WTC11 (cell line): ENCODE results near the gene ATAD2B. TPM values are rescaled to one million over a fixed set of nuclear protein-coding genes. Genes with fewer than 3 reads are reported as not detected.
A peak's percentile ranks its signal among the peaks of the same experiment; 100 is the strongest.

ENCODE experiments used
- ETV6 ChIP-seq: sonication (generic); formaldehyde crosslinking; IDR thresholded peaks from 2 replicates; pipeline ENCODE4 v1.8.1; 2022; ENCODE audit warnings: mild to moderate bottlenecking, missing genetic modification reagents
- FOXP1 ChIP-seq: sonication (generic); formaldehyde crosslinking; IDR thresholded peaks from 2 replicates; pipeline ENCODE4 v1.8.0; 2022; ENCODE audit warnings: missing genetic modification reagents, mild to moderate bottlenecking, moderate library complexity, borderline replicate concordance
- GABPB1 ChIP-seq: sonication (generic); formaldehyde crosslinking; IDR thresholded peaks from 2 replicates; pipeline ENCODE4 v1.8.1; 2023; ENCODE audit warnings: mild to moderate bottlenecking, missing genetic modification reagents
- KAT7 ChIP-seq: sonication (generic); formaldehyde crosslinking; IDR thresholded peaks from 2 replicates; pipeline ENCODE4 v1.8.1; 2023; ENCODE audit warnings: missing genetic modification reagents, mild to moderate bottlenecking, borderline replicate concordance
- RELA ChIP-seq: sonication (generic); formaldehyde crosslinking; IDR thresholded peaks from 2 replicates; pipeline ENCODE4 v1.8.1; 2022; ENCODE audit warnings: missing genetic modification reagents, mild to moderate bottlenecking, borderline replicate concordance
- ZBTB21 ChIP-seq: sonication (generic); formaldehyde crosslinking; IDR thresholded peaks from 2 replicates; pipeline ENCODE4 v1.8.1; 2023; ENCODE audit warnings: mild to moderate bottlenecking, missing genetic modification reagents, borderline replicate concordance
- ZNF138 ChIP-seq: sonication (generic); formaldehyde crosslinking; conservative IDR thresholded peaks from 2 replicates; pipeline ENCODE4 v1.8.1; 2022; ENCODE audit warnings: mild to moderate bottlenecking, moderate library complexity, missing genetic modification reagents
- ZNF232 ChIP-seq: sonication (generic); formaldehyde crosslinking; IDR thresholded peaks from 2 replicates; pipeline ENCODE4 v1.8.0; 2022; ENCODE audit warnings: mild to moderate bottlenecking, missing genetic modification reagents
- ZNF671 ChIP-seq: fragments of 250-450 bp; sonication (Bioruptor Pico); IDR thresholded peaks from 2 replicates; pipeline ENCODE4 v1.8.0; 2021; ENCODE audit warnings: mild to moderate bottlenecking
- total RNA-seq: library from RNA; stranded (reverse); gene quantifications from 3 replicates; pipeline ENCODE4 v1.2.3, GENCODE V29; 2021
- TF ChIP-seq, protein P1 (sequence below): sonication (generic); formaldehyde crosslinking; IDR thresholded peaks from 2 replicates; pipeline ENCODE4 v1.8.1; 2023; ENCODE audit warnings: mild to moderate bottlenecking, missing genetic modification reagents, borderline replicate concordance
- TF ChIP-seq, protein P2 (sequence below): fragments of 250-450 bp; sonication (Bioruptor Pico); IDR thresholded peaks from 2 replicates; pipeline ENCODE4 v1.9.0; 2021; ENCODE audit warnings: moderate library complexity, mild to moderate bottlenecking, inconsistent platforms, borderline replicate concordance
- TF ChIP-seq, protein P3 (sequence below): sonication (generic); formaldehyde crosslinking; IDR thresholded peaks from 2 replicates; pipeline ENCODE4 v1.8.1; 2022; ENCODE audit warnings: low read depth, mild to moderate bottlenecking, moderate library complexity, missing genetic modification reagents, borderline replicate concordance
- TF ChIP-seq, protein P4 (sequence below): fragments of 250-450 bp; sonication (Bioruptor Pico); IDR thresholded peaks from 2 replicates; pipeline ENCODE4 v1.8.0; 2021; ENCODE audit warnings: mild to moderate bottlenecking
- TF ChIP-seq, protein P5 (sequence below): fragments of 250-450 bp; sonication (Bioruptor Pico); IDR thresholded peaks from 2 replicates; pipeline ENCODE4 v1.9.0; 2021; ENCODE audit warnings: mild to moderate bottlenecking
- TF ChIP-seq, protein P6 (sequence below): sonication (generic); formaldehyde crosslinking; IDR thresholded peaks from 2 replicates; pipeline ENCODE4 v1.8.1; 2022; ENCODE audit warnings: mild to moderate bottlenecking, moderate library complexity, missing genetic modification reagents
- TF ChIP-seq, protein P7 (sequence below): fragments of 250-450 bp; sonication (Bioruptor Pico); conservative IDR thresholded peaks from 2 replicates; pipeline ENCODE4 v1.9.0; 2021; ENCODE audit warnings: mild to moderate bottlenecking
- TF ChIP-seq, protein P8 (sequence below): sonication (generic); formaldehyde crosslinking; IDR thresholded peaks from 2 replicates; pipeline ENCODE4 v1.8.0; 2022; ENCODE audit warnings: mild to moderate bottlenecking, missing genetic modification reagents
- TF ChIP-seq, protein P9 (sequence below): sonication (generic); formaldehyde crosslinking; IDR thresholded peaks from 2 replicates; pipeline ENCODE4 v1.8.0; 2022; ENCODE audit warnings: mild to moderate bottlenecking, missing genetic modification reagents
- TF ChIP-seq, protein P10 (sequence below): sonication (generic); formaldehyde crosslinking; IDR thresholded peaks from 2 replicates; pipeline ENCODE4 v1.8.1; 2023; ENCODE audit warnings: mild to moderate bottlenecking, missing genetic modification reagents, moderate library complexity

The ATAD2B gene
- total RNA-seq, 1 experiment from 2014 or later = 21.5 TPM

DNA sequence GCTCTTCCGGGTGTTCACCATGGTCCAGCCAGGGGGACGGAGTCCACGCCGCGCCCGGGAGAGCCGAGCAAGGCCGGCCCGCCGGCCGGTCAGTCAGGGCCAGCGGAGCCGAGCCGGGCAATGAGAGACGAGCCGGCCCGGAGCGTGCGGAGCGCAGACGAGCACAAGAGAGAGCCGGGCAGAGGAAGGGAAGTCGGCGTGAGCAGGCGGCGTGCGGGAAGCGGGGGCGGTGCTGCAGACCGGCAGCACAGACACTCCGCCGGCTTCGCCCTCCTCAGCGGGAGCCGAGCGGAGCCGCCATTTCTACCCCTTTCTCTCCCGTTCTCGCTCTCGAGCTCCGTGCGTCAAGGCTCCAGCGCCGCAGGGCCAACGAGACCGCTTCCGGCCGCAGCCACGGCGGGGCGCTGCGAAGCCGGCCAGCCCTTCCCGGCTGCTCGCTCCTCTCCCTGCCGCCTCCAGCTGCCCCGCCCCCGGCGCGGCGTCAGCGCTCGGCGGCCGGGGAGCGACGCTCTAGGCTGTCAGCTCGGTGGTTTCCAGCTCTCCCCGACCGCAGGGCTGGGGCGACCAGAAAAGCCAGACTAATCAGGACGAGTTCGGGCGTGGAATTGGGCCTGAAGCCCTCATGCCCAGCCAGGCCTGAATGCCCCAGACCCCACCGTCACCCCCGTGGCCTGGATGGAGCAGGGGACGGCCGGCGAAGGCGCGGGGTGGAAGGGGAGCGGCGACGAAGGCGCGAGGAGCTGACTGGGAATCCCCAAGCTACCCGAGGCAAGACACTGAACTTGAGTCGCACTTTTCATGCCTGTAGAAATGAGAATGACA lies at the start of gene ATAD2B (continued):
- TF ChIP-seq, protein P1, sequence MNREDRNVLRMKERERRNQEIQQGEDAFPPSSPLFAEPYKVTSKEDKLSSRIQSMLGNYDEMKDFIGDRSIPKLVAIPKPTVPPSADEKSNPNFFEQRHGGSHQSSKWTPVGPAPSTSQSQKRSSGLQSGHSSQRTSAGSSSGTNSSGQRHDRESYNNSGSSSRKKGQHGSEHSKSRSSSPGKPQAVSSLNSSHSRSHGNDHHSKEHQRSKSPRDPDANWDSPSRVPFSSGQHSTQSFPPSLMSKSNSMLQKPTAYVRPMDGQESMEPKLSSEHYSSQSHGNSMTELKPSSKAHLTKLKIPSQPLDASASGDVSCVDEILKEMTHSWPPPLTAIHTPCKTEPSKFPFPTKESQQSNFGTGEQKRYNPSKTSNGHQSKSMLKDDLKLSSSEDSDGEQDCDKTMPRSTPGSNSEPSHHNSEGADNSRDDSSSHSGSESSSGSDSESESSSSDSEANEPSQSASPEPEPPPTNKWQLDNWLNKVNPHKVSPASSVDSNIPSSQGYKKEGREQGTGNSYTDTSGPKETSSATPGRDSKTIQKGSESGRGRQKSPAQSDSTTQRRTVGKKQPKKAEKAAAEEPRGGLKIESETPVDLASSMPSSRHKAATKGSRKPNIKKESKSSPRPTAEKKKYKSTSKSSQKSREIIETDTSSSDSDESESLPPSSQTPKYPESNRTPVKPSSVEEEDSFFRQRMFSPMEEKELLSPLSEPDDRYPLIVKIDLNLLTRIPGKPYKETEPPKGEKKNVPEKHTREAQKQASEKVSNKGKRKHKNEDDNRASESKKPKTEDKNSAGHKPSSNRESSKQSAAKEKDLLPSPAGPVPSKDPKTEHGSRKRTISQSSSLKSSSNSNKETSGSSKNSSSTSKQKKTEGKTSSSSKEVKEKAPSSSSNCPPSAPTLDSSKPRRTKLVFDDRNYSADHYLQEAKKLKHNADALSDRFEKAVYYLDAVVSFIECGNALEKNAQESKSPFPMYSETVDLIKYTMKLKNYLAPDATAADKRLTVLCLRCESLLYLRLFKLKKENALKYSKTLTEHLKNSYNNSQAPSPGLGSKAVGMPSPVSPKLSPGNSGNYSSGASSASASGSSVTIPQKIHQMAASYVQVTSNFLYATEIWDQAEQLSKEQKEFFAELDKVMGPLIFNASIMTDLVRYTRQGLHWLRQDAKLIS (CRISPR knock-in tag) = peak; percentile 95
- TF ChIP-seq, protein P2, sequence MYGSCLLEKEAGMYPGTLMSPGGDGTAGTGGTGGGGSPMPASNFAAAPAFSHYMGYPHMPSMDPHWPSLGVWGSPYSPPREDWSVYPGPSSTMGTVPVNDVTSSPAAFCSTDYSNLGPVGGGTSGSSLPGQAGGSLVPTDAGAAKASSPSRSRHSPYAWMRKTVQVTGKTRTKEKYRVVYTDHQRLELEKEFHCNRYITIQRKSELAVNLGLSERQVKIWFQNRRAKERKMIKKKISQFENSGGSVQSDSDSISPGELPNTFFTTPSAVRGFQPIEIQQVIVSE = no peak
- no peak; the same call in 1 of the 2 replicates for TF ChIP-seq RELA
- peak; percentile 75 for TF ChIP-seq GABPB1
- TF ChIP-seq ZBTB21 (CRISPR knock-in tag) = peak; percentile 86
- TF ChIP-seq, protein P3, sequence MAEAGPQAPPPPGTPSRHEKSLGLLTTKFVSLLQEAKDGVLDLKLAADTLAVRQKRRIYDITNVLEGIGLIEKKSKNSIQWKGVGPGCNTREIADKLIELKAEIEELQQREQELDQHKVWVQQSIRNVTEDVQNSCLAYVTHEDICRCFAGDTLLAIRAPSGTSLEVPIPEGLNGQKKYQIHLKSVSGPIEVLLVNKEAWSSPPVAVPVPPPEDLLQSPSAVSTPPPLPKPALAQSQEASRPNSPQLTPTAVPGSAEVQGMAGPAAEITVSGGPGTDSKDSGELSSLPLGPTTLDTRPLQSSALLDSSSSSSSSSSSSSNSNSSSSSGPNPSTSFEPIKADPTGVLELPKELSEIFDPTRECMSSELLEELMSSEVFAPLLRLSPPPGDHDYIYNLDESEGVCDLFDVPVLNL (CRISPR knock-in tag) = no peak
- TF ChIP-seq ETV6 = peak; percentile 92; the same call in 1 of the 2 replicates
- peak; percentile 69; the same call in 1 of the 2 replicates for TF ChIP-seq FOXP1 (CRISPR knock-in tag)
- TF ChIP-seq ZNF671 (CRISPR knock-in tag) = no peak
- TF ChIP-seq ZNF232 (CRISPR knock-in tag) = peak; percentile 87; the same call in 1 of the 2 replicates
- TF ChIP-seq KAT7 (CRISPR knock-in tag) = peak; percentile 73
- TF ChIP-seq, protein P4, sequence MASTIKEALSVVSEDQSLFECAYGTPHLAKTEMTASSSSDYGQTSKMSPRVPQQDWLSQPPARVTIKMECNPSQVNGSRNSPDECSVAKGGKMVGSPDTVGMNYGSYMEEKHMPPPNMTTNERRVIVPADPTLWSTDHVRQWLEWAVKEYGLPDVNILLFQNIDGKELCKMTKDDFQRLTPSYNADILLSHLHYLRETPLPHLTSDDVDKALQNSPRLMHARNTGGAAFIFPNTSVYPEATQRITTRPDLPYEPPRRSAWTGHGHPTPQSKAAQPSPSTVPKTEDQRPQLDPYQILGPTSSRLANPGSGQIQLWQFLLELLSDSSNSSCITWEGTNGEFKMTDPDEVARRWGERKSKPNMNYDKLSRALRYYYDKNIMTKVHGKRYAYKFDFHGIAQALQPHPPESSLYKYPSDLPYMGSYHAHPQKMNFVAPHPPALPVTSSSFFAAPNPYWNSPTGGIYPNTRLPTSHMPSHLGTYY (CRISPR knock-in tag) = no peak
- TF ChIP-seq, protein P5, sequence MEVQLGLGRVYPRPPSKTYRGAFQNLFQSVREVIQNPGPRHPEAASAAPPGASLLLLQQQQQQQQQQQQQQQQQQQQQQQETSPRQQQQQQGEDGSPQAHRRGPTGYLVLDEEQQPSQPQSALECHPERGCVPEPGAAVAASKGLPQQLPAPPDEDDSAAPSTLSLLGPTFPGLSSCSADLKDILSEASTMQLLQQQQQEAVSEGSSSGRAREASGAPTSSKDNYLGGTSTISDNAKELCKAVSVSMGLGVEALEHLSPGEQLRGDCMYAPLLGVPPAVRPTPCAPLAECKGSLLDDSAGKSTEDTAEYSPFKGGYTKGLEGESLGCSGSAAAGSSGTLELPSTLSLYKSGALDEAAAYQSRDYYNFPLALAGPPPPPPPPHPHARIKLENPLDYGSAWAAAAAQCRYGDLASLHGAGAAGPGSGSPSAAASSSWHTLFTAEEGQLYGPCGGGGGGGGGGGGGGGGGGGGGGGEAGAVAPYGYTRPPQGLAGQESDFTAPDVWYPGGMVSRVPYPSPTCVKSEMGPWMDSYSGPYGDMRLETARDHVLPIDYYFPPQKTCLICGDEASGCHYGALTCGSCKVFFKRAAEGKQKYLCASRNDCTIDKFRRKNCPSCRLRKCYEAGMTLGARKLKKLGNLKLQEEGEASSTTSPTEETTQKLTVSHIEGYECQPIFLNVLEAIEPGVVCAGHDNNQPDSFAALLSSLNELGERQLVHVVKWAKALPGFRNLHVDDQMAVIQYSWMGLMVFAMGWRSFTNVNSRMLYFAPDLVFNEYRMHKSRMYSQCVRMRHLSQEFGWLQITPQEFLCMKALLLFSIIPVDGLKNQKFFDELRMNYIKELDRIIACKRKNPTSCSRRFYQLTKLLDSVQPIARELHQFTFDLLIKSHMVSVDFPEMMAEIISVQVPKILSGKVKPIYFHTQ (CRISPR knock-in tag) = no peak
- TF ChIP-seq, protein P6, sequence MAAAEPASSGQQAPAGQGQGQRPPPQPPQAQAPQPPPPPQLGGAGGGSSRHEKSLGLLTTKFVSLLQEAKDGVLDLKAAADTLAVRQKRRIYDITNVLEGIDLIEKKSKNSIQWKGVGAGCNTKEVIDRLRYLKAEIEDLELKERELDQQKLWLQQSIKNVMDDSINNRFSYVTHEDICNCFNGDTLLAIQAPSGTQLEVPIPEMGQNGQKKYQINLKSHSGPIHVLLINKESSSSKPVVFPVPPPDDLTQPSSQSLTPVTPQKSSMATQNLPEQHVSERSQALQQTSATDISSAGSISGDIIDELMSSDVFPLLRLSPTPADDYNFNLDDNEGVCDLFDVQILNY (CRISPR knock-in tag) = peak; percentile 86; the same call in 1 of the 2 replicates
- TF ChIP-seq, protein P7, sequence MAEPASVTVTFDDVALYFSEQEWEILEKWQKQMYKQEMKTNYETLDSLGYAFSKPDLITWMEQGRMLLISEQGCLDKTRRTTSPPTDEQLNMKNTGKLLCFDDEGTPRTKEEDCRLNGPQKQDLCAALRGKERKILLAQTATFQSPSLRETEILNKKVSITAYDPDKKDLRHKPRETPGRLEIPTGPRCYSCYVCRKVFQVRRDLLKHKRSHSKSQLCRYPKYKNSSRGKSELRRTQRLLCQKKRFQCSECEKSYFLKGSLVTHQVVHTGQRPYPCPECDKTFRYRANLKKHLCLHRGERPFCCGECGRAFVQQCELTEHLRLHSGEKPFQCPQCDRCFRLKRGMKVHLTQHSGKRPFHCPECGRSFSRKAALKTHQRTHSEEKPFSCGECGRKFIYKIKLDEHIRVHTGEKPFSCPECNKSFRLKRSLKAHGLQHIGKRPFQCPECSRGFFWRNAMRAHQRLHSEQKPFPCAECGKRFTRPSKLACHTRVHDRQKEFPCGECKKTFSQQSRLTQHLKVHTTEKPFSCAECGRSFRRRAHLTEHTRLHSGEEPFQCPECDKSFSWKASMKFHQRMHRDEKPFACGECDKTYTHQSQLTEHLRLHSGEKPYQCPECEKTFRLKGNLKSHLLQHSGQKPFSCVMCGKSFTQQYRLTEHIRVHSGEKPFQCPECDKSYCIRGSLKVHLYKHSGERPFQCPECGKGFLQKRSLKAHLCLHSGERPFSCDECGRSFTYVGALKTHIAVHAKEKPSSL (CRISPR knock-in tag) = no peak
- TF ChIP-seq ZNF138 (CRISPR knock-in tag) = peak; percentile 79; the same call in 1 of the 2 replicates
- TF ChIP-seq, protein P8, sequence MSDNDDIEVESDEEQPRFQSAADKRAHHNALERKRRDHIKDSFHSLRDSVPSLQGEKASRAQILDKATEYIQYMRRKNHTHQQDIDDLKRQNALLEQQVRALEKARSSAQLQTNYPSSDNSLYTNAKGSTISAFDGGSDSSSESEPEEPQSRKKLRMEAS (CRISPR knock-in tag) = peak; percentile 72; the same call in 1 of the 2 replicates
- TF ChIP-seq, protein P9, sequence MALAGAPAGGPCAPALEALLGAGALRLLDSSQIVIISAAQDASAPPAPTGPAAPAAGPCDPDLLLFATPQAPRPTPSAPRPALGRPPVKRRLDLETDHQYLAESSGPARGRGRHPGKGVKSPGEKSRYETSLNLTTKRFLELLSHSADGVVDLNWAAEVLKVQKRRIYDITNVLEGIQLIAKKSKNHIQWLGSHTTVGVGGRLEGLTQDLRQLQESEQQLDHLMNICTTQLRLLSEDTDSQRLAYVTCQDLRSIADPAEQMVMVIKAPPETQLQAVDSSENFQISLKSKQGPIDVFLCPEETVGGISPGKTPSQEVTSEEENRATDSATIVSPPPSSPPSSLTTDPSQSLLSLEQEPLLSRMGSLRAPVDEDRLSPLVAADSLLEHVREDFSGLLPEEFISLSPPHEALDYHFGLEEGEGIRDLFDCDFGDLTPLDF = 0 out of 2 replicates have a peak, but pooled peaks have one; percentile 63
- TF ChIP-seq, protein P10, sequence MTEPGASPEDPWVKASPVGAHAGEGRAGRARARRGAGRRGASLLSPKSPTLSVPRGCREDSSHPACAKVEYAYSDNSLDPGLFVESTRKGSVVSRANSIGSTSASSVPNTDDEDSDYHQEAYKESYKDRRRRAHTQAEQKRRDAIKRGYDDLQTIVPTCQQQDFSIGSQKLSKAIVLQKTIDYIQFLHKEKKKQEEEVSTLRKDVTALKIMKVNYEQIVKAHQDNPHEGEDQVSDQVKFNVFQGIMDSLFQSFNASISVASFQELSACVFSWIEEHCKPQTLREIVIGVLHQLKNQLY (CRISPR knock-in tag) = peak; percentile 23; the same call in 1 of the 2 replicates
